ENCODE data around the gene MMP20.

- TF ChIP-seq CTCF (tag by site-specific recombination; IDR thresholded peaks at IDR 0.05) (no peak), ZBTB8A (tag by site-specific recombination; IDR thresholded peaks at IDR 0.05) (no peak), ZNF768 (tag by site-specific recombination; IDR thresholded peaks at IDR 0.05) (no peak), MYNN (tag by site-specific recombination; IDR thresholded peaks at IDR 0.05; ENCODE audit: borderline replicate concordance) (no peak), PBX3 (CRISPR knock-in tag; IDR thresholded peaks at IDR 0.05) (no peak), ZNF664 (tag by site-specific recombination; IDR thresholded peaks at IDR 0.05) (no peak), ZNF274 (IDR thresholded peaks at IDR 0.05; ENCODE audit: low read length) (no peak), ZNF274 (tag by site-specific recombination; IDR thresholded peaks at IDR 0.05; ENCODE audit: borderline replicate concordance) (no peak)
These were observed 78.1 kb downstream of the MMP20 start for GRCh38 chr11:102546923-102547471.

All from HEK293 (cell line).